GM23338 (cell line): ENCODE data around the gene NAALADL2. TPM values are rescaled to one million over a fixed set of nuclear protein-coding genes. Genes with fewer than 3 reads are reported as not detected.

ENCODE experiments used
- ATAC-seq: fragments of 200-7000 bp; cut with Tn5 transposase; 3 replicates; pipeline ENCODE4 v1.9.1; 2020
- DNase-seq: peaks from one replicate; pipeline ENCODE4 v3.0.0-alpha.2; 2015; ENCODE audit warnings: low spot score
- H2AFZ ChIP-seq: fragments of 200-600 bp; sonication (generic); 2 replicates; pipeline ENCODE4 v1.8.0; 2016; ENCODE audit warnings: antibody characterized with exemption, mild to moderate bottlenecking, moderate library complexity
- H3F3A ChIP-seq: fragments of 200-600 bp; sonication (generic); replicated peaks from 2 replicates; pipeline ENCODE4 v1.8.0; 2017; ENCODE audit warnings: antibody characterized with exemption, mixed run types, low read depth
- H3K27ac ChIP-seq: fragments of 200-600 bp; sonication (generic); 2 replicates; pipeline ENCODE4 v1.6.1; 2016; ENCODE audit warnings: low read depth
- H3K27me3 ChIP-seq: fragments of 200-600 bp; sonication (generic); 2 replicates; pipeline ENCODE4 v1.8.0; 2016; ENCODE audit warnings: mild to moderate bottlenecking, mixed run types, moderate library complexity; ENCODE audit not compliant: insufficient read depth
- H3K36me3 ChIP-seq: fragments of 200-600 bp; sonication (generic); 2 replicates; pipeline ENCODE4 v1.8.0; 2016; ENCODE audit warnings: mild to moderate bottlenecking; ENCODE audit not compliant: insufficient read depth
- H3K4me1 ChIP-seq: fragments of 200-600 bp; sonication (generic); 2 replicates; pipeline ENCODE4 v1.8.0; 2016; ENCODE audit warnings: mild to moderate bottlenecking, moderate library complexity; ENCODE audit not compliant: insufficient read depth
- H3K4me2 ChIP-seq: fragments of 200-600 bp; sonication (generic); 2 replicates; pipeline ENCODE4 v1.7.1; 2017; ENCODE audit warnings: mixed run types
- H3K4me3 ChIP-seq: fragments of 200-600 bp; sonication (generic); 2 replicates; pipeline ENCODE4 v1.6.1; 2016; ENCODE audit warnings: mixed run types
- H3K79me2 ChIP-seq: fragments of 200-600 bp; sonication (generic); replicated peaks from 2 replicates; pipeline ENCODE4 v1.8.0; 2017; ENCODE audit warnings: mild to moderate bottlenecking; ENCODE audit not compliant: insufficient read depth
- H3K9me2 ChIP-seq: fragments of 200-600 bp; sonication (generic); 2 replicates; pipeline ENCODE4 v1.8.0; 2017; ENCODE audit not compliant: insufficient read depth
- H4K20me1 ChIP-seq: fragments of 200-600 bp; sonication (generic); replicated peaks from 2 replicates; pipeline ENCODE4 v1.8.0; 2017; ENCODE audit warnings: mild to moderate bottlenecking; ENCODE audit not compliant: insufficient read depth
- H3K27ac Mint-ChIP-seq: 2 replicates; pipeline ENCODE4 v1.8.0; 2020; ENCODE audit warnings: inconsistent platforms, mild to moderate bottlenecking, moderate library complexity, mixed read lengths
- H3K27me3 Mint-ChIP-seq: 3 replicates; pipeline ENCODE4 v1.8.0; 2022; ENCODE audit warnings: low read depth, mild to moderate bottlenecking, moderate library complexity, mixed read lengths, inconsistent platforms; ENCODE audit not compliant: insufficient read depth, poor library complexity
- H3K36me3 Mint-ChIP-seq: 3 replicates; pipeline ENCODE4 v1.8.0; 2021; ENCODE audit warnings: low read depth, mild to moderate bottlenecking, inconsistent platforms, moderate library complexity, mixed read lengths
- H3K4me1 Mint-ChIP-seq: 3 replicates; pipeline ENCODE4 v1.8.0; 2020; ENCODE audit warnings: mild to moderate bottlenecking, inconsistent platforms, mixed read lengths
- H3K4me3 Mint-ChIP-seq: 3 replicates; pipeline ENCODE4 v1.8.0; 2021; ENCODE audit warnings: moderate library complexity, mild to moderate bottlenecking, inconsistent platforms, mixed read lengths
- H3K9me3 Mint-ChIP-seq: 3 replicates; pipeline ENCODE4 v1.8.0; 2020; ENCODE audit warnings: moderate library complexity, mild to moderate bottlenecking, inconsistent platforms, mixed read lengths
- CREB1 ChIP-seq: fragments of 250-450 bp; sonication (Bioruptor Pico); IDR thresholded peaks from 2 replicates; pipeline ENCODE4 v1.5.0; 2020; ENCODE audit warnings: low read depth, mild to moderate bottlenecking, moderate library complexity
- CTCF ChIP-seq, 2 experiments: fragments of 200-600 bp in 1 of 2; sonication (generic) in 1 of 2; conservative IDR thresholded peaks; 2 replicates each; pipeline versions ENCODE4 v1.5.1 to v1.6.1; 2016 to 2017; ENCODE audit warnings: antibody characterized with exemption in 2 of 2, low read depth in 2 of 2, mild to moderate bottlenecking in 2 of 2, moderate library complexity in 1 of 2
- ETS1 ChIP-seq: IDR thresholded peaks from 2 replicates; pipeline ENCODE4 v1.6.1; 2016; ENCODE audit warnings: antibody characterized with exemption
- EZH2 ChIP-seq: fragments of 200-600 bp; sonication (generic); IDR thresholded peaks from one replicate; pipeline ENCODE4 v1.8.0; 2017; ENCODE audit warnings: antibody characterized with exemption, mild to moderate bottlenecking, low read depth; ENCODE audit not compliant: unreplicated experiment
- EZH2phosphoT487 ChIP-seq: fragments of 200-600 bp; sonication (generic); IDR thresholded peaks from one replicate; pipeline ENCODE4 v1.8.1; 2018; ENCODE audit warnings: antibody characterized with exemption; ENCODE audit not compliant: unreplicated experiment
- JUNB ChIP-seq: IDR thresholded peaks from one replicate; pipeline ENCODE4 v1.6.1; 2016; ENCODE audit warnings: antibody characterized with exemption; ENCODE audit not compliant: unreplicated experiment
- NANOG ChIP-seq: IDR thresholded peaks from 2 replicates; pipeline ENCODE4 v1.6.1; 2016; ENCODE audit warnings: antibody characterized with exemption, borderline replicate concordance
- POLR2AphosphoS5 ChIP-seq: IDR thresholded peaks from 2 replicates; pipeline ENCODE4 v1.6.1; 2016; ENCODE audit warnings: antibody characterized with exemption, low read depth
- REST ChIP-seq: IDR thresholded peaks from one replicate; pipeline ENCODE4 v1.6.1; 2018; ENCODE audit warnings: antibody characterized with exemption; ENCODE audit not compliant: unreplicated experiment
- STAT1 ChIP-seq: IDR thresholded peaks from one replicate; pipeline ENCODE4 v1.6.1; 2016; ENCODE audit warnings: antibody characterized with exemption; ENCODE audit not compliant: unreplicated experiment
- ZNF114 ChIP-seq: fragments of 250-450 bp; sonication (Bioruptor Pico); IDR thresholded peaks from 2 replicates; pipeline ENCODE4 v1.5.0; 2020; ENCODE audit warnings: mild to moderate bottlenecking, moderate library complexity
- polyA plus RNA-seq: library from polyadenylated mRNA; unstranded; fragments of >200 nt; fragmentation: Nextera tagmentation; extraction: Ambion mirVana; gene quantifications from 2 replicates; pipeline ENCODE4 v1.2.1, GENCODE V29; 2016
- total RNA-seq: library from RNA; depleted of rRNA; stranded (reverse); fragments of >200 nt; shearing (Covaris generic); gene quantifications from 2 replicates; pipeline ENCODE4 v1.2.3, GENCODE V29; 2014

NAALADL2 gene
- total and polyA plus RNA-seq, 2 experiments from 2014 or later: 1.6 to 2.6 TPM

- Mint-ChIP-seq H3K4me3 (no peak overlapping the region), H3K27me3 (no peaks in the 10 kb centered on the region), H3K9me3 (no peaks in the 10 kb centered on the region), H3K4me1 (no peaks in the 10 kb centered on the region; the same call in 2 of the 3 replicates), H3K36me3 (no peaks in the 10 kb centered on the region; the same call in 2 of the 3 replicates), H3K27ac (no peak overlapping the region)
- Histone ChIP-seq H3K27me3 (no peaks in the 10 kb centered on the region), H3K4me2 (no peak overlapping the region), H4K20me1 (no peaks in the 10 kb centered on the region), H3K27ac (no peak overlapping the region), H3K9me2 (no peaks in the 10 kb centered on the region), H3K36me3 (no peaks in the 10 kb centered on the region), H3K4me1 (peaks cover 4% of the 10 kb centered on the region; the same call in 1 of the 2 replicates), H3K79me2 (no peaks in the 10 kb centered on the region), H3F3A (no peaks in the 10 kb centered on the region), H3K4me3 (no peak overlapping the region), H2AFZ (no peak overlapping the region)
- DNase-seq (no peak), ATAC-seq (no peak)
- no peak for TF ChIP-seq EZH2
- TF ChIP-seq CTCF (conservative IDR thresholded peaks at IDR 0.05; ENCODE audit: low read depth in 2 of 2): no peak
- no peak for TF ChIP-seq POLR2AphosphoS5
- TF ChIP-seq CREB1: no peak
- TF ChIP-seq STAT1: no peak
- no peak for TF ChIP-seq ETS1
- no peak for TF ChIP-seq EZH2phosphoT487
- no peak for TF ChIP-seq REST
- no peak for TF ChIP-seq ZNF114 (CRISPR knock-in tag)
- TF ChIP-seq JUNB: no peak
Measured at GRCh38 chr3:175383371-175383770, 524.2 kb downstream of the NAALADL2 start.

GRCh38 chr3:175383813-175384212 is 524.7 kb downstream of the NAALADL2 start:
- Histone ChIP-seq H3K4me1 (peaks cover 4% of the 10 kb centered on the region; the same call in 1 of the 2 replicates), H3K27me3 (no peaks in the 10 kb centered on the region), H3F3A (no peaks in the 10 kb centered on the region), H4K20me1 (no peaks in the 10 kb centered on the region), H3K27ac (no peak overlapping the region), H3K4me3 (no peak overlapping the region), H3K9me2 (no peaks in the 10 kb centered on the region), H3K4me2 (no peak overlapping the region), H3K79me2 (no peaks in the 10 kb centered on the region), H3K36me3 (no peaks in the 10 kb centered on the region), H2AFZ (no peak overlapping the region)
- Mint-ChIP-seq H3K36me3 (no peaks in the 10 kb centered on the region), H3K27me3 (no peaks in the 10 kb centered on the region), H3K4me1 (no peaks in the 10 kb centered on the region; the same call in 2 of the 3 replicates), H3K9me3 (no peaks in the 10 kb centered on the region), H3K4me3 (no peak overlapping the region), H3K27ac (no peak overlapping the region)
- no peak for ATAC-seq
- no peak for DNase-seq
- no peak for TF ChIP-seq NANOG
- no peak for TF ChIP-seq REST
- no peak for TF ChIP-seq EZH2phosphoT487
